HG03342 (cell line): ENCODE measurements around the gene CD300A.

Experiments
- ATAC-seq: cut with Tn5 transposase; IDR thresholded peaks from one replicate; pipeline ENCODE4 v1.9.1; 2021; ENCODE audit warnings: mild to moderate bottlenecking, moderate library complexity; ENCODE audit not compliant: unreplicated experiment

CD300A gene

DNA sequence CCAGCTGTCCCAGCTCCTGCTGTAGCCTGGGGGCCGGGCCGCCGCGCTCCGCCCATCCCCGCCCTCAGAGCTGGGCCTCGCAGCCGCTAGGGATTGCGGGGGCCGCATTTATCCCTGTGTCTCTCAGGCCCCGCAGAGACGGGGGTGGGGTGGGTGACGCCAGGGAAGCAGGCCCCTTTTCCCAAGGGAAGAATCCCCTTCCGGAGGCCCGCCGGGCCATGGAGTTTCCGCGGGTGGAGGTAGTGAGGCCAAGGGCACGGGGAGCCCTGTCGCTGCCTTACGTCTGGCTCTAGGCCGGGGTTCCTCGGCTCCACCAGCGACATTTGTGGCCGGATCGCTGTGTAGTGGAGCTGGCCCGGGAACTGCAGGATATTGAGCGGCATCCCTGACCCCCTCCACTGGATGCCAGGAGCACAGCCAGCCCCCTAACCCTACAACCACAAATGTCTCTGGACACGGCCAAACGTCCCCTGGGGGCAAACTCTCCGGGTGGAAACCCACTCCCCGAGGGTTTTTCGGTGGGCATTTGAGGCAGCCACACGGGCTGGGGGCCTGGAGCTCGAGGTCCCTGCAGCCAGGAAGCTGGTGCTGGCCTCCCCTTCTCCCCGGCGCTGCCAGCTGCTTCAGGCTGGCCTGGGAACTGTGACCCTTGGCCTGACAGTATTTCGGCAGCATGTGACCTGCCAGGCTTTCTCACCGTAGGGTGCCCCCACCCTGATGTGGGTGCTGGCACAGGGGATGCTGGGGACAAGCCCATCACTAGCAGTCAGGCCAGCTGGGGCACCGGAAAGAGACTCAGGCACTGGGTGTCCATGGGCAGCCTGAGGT lies 12.0 kb upstream of the CD300A start:
- ATAC-seq: peak; percentile 85

DNA sequence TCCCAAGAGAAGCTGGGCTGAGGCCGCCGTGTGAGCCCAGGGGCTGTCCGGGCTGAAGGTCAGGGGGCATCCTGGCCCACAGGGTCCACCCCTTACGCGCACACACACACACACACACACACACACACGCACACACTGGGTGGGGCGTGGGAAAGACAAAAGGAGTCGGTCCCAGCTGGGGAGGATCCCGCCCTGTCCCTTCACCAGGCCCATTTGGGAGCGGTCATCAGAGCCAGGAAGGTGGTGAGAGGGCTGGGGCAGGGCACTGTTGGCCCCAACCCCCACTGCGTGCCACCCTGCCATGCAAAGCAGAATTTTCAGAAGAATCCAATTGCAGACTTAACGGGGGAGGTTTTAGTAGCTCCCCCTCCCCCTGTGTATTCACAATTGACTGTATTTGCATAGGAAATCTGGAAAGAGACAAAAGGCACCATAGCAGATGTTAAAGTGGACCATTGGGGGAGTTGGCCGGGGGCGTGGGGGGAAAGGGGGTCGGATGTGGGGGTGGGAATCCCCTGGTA lies 11.3 kb upstream of the CD300A start:
- ATAC-seq: no peak

DNA sequence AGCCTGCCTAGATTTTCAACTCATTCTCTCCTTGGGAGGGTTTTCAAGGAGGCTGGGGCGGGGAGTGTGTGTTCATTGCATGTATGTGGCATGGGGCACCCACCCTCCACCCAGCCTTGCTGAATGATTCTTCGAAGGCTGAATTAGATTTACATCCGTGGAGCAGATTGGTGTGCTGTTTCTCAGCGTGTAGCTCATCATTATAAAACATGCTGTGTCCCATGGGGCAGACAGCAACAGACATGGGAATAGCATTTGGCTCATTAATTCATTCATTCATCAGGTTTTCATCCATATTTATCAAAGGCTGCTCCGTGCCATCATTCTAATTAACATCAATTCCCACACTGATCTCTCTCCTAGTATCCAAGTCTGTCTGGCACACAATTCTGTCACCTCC lies 10.6 kb upstream of the CD300A start:
- ATAC-seq: no peak

DNA sequence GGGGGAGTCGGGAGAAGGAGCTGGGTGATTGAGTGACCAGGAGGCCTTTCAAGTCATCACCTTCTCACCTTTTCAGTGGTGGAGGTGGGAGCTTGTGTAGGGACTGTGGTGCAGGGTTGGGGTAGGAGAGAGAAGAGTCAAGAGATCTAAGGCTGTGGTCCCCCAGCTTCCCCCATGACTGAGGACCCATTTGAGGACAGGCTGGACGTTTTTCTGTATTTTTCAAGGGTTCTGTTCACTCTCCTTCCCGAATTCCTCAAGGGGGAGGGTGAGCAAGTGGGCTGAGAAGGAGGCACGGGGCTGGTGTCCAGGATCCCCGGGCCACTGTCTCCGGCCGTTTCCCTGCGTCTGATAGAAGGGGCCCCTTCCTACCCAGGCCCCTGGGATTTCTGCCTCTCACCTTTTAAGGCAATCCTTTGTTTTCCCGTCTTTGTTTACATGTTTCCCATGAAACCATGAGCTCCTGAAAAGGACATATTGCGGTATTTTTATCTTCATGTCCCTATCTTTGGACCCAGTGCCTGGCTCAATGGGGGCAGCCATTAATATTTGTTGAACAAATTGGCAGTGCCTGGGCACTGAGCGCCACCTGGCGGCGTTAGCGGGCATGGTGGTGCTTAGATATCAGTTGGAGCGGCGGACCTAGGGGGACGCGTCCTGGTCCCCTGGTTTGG lies 9.2 kb upstream of the CD300A start:
- ATAC-seq: no peak

DNA sequence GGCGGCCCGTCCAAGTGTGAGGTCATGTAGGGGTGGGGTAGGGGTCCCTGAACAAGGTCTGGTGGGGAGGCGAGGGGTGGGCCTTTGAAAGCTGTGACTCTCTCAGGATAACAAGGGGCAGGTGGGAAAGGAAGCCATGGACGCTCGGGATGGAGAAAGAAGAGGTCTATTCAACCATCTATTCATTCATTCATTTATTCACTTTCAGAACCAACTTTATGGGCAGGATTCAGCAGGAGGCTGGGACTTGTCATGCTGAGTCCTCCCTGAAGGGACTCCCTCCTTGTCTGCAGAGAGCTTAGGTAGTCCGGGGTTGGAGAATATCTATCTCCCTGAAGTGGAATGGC lies 8.6 kb upstream of the CD300A start:
- ATAC-seq: no peak

DNA sequence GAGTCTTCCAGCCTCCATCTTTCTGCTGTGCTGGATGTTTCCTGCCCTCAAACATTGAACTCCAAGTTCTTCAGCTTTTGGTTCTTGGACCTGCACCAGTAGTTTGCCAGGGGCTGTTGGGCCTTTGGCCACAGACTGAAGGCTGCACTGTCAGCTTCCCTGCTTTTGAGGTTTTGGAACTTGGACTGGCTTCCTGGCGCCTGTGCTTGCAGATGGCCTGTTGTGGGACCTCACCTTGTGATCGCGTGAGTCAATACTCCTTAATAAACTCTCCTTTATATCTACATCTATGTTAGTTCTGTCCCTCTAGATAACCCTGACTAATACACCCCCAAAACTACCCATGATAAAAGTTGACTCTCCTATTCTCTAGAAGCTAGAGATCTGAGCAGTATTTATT lies 7.6 kb upstream of the CD300A start:
- ATAC-seq: no peak

DNA sequence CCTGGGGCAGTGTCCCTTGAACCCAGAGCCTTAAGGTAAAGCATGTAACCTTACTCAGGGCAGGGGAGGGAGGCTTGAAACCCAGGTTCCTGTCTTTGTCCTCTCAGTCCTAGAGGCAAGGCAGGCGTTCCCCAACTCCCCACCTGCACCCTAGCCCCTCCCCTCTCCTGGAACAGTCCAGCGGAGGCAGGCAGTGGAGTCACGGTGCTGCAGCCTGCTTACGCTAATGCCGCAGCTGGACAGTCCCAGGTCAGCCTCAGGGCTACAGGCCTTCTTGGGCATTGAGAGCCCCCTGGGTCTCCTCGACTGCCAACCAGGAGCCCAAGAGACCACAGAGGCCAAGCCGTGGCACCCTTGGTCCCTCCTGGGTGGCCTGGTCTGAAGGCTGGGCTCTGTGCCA lies 6.8 kb upstream of the CD300A start:
- no peak for ATAC-seq

DNA sequence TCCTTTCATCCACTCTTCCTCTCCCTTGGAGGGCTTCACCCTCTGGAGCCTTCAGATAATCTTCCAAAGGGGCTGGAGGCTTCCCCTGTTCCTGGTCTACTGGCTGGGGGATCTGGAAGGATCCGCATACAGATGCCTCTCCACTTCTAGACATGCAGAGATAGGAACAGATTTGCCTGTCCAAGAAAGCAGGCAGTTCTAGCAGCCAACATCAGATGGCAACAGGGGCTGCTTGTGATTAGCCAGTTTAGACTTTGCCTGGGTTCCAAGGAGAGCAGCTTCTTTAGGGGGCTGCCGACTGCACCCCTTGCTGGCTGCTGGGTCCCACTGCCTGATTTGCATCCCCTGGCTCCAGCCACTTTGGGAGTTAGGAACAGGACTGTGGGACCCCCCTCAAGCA lies 6.2 kb upstream of the CD300A start:
- no peak for ATAC-seq

DNA sequence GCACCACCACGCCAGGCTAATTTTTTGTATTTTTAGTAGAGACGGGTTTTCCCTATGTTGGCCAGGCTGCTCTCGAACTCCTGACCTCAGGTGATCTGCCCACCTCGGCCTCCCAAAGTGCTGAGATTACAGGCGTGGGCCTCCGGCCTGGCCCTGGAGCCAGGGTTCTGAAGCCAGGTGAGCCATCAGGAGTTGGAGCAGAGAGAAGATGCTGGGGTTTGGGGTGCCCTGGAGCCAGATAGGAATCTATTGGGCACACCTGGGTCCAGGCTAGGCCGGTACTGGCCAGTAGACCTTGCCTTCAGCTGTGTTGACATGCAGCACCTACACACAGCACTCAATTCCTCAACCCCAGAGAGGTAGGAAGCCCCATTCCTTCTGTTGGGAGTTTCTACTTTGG lies 5.4 kb upstream of the CD300A start:
- ATAC-seq: no peak

DNA sequence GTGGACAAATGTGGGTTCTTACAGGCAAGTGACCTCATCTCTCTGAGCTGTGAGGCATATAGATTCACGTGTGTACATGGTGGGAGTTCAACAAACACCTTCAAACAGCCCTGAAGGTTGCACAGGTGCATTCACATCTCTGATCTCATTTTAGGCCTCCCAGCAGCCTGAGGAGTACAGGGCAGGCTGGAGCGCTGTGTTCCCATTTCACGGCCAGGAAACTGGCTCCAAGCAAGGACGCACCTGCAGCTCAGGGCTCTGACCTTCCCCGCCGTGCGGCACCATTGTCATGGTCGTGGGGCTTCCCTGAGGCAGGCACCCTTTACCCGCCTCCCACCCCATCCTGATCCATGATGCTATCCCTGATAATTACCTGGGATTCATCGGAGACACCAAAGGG lies 4.8 kb upstream of the CD300A start:
- ATAC-seq: no peak

DNA sequence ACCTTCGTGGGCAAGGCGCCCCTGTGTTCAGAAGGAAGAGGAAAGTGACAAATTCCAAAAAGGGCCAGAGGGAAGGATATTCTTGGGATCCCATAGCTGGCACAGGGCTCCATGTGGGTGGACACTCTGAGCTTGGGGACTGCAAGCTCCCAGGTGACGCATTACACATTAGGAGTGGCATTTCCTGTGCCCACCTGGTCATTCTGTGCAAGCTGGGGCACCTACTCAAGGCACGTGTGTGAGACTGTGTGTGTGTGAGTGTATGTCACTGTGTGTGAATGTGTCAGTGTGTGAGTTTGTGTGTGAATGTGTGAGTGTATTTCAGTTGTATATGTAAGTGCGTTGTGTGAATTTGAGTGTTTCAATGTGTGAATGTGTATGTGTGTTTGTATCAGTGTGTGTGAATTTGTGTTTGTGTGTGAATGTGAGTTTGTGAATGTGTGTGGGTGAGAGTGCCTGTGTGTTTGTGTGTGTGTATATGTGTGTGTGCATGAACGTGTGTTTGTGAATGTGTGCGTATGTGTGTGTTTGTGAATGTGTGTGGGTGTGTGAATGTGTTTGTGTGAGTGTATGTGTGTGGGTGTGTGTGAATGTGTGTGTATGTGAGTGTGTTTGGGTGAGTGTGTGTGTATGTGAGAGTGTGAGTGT lies 1.6 kb upstream of the CD300A start:
- ATAC-seq: no peak

DNA sequence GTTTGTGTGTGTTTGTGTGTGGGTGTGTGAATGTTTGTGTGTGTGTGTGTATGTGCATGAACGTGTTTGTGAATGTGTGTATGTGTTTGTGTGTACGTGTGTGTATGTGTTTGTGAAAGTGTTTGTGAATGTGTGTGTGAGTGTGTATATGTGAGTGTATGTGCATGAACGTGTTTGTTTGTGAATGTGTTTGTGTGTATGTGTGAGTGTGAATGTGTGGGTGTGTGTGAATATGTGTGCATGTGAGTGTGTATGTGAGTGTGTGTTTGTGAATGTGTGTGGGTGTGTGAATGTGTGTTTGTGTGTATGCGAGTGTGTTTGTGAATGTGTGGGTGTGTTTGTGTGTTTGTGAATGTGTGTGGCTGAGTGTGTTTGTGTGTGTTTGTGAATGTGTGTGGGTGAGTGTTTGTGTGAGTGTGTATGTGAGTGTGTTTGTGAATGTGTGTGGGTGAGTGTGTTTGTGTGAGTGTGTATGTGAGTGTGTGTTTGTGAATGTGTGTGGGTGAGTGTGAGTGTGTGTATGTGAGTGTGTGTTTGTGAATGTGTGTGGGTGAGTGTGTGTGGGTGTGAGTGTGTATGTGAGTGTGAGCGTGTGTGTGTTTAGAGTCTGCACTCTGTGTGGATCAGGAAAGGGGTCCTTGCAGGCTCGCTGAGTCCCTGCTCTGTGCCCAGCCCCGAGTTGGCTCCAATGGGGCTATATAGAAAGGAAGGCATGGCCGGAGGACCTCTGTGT lies 890 bp upstream of the CD300A start:
- no peak for ATAC-seq

DNA sequence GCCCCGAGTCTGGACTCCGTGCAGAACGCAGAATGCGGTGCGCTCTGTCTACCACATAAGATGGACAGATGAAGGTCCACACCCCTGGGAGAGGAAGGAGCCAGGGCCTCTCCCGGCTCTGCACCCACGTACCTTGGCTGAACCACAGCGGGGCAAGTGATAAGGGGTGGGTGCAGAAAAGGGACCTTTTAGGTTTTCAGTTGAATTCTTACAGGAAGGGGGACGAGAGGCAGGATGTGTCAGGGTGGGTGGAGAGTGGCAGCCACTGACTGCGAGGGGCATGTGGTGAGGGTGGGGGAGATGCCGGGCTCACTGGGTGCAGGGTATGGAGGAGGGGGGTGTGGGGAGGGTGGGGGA lies 372 bp downstream of the CD300A start:
- no peak for ATAC-seq

DNA sequence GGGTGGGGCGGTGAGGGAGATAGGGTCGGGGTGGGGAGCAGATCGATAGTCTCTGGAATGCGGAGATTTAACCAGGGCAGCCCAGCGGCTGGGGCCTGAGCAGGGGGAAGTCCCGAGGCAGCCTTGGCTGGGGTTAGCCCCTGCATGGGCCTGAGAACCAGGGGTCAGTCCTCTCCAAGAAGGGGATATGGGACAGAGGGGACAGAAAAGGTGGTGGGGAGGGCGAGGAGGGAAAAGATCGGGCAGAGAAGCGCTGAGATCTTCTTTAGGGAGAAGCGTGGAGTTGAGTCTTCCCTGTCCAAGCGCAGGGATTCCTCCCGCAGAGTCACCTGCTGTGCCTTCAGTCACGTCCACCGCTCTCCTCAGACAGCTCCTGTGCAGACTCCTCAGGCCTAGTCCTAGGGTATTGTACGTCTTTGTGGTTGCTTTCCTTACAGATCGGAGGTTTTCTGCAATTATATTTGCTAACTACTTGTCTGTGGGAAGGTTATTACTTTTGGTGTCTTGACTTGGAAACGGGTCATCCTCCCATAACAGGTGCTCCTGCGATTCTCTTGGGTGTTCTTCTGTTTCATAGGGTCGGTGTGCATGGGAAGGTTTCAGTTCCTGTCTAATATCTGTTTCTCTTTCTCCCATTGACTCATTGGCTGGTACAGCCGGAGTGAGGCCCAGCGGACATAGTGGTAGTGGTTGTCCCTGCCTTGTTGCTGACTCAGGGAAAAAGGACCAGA lies 952 bp downstream of the CD300A start:
- peak; percentile 83 for ATAC-seq

DNA sequence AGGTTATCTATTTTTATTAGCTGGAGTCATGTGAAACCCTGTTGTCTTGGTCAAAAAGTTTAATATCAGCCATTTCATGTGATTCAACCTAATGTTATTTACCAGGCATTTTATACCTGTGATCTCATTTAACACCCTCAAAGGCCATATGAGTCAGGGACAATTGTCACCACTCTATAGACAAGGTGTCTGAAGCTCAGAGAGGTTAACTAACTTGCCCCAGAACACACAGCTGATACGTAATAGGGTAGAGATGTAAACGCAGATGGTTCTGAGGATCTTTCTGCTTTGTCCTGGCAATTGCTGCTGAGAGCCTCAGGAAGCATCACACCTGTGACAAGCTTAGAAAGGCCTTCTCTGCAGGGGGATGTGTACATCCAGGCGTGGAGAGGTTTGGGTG lies 4.9 kb downstream of the CD300A start:
- no peak for ATAC-seq

DNA sequence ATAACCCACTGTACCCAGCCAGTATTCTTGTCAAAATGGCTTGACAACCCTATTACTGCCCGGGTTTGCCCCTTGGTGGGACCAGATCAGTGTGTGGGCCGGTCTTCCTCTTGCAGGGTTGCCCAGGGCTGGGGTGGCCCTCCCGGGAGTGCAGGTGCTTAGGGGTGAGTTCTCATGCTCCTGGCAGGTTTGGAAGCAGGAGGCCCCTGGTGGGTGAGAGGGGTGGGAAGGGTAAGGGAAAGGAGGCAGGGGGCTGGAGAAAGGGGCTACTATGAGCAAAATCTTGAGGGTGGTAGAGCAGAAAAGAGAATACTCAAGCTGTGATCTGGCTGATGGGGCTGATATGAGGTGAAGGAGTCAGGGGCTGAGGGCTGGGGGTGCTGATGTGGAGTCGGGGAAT lies 6.5 kb downstream of the CD300A start:
- ATAC-seq: no peak

DNA sequence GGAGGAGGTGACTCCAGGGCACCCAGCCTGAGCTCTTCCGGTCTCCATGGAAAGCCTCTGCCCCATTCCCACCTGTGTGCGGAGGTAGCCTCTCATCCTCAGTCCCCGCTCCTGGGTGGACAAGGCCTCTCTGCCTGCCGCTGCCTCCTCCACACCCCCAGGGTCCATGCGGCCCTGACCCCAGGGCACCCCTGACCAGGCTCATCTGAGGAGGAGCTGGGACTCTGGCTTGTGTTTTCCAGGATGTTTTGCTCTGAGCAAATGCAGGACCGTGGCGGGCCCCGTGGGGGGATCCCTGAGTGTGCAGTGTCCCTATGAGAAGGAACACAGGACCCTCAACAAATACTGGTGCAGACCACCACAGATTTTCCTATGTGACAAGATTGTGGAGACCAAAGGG lies 6.9 kb downstream of the CD300A start:
- no peak for ATAC-seq

DNA sequence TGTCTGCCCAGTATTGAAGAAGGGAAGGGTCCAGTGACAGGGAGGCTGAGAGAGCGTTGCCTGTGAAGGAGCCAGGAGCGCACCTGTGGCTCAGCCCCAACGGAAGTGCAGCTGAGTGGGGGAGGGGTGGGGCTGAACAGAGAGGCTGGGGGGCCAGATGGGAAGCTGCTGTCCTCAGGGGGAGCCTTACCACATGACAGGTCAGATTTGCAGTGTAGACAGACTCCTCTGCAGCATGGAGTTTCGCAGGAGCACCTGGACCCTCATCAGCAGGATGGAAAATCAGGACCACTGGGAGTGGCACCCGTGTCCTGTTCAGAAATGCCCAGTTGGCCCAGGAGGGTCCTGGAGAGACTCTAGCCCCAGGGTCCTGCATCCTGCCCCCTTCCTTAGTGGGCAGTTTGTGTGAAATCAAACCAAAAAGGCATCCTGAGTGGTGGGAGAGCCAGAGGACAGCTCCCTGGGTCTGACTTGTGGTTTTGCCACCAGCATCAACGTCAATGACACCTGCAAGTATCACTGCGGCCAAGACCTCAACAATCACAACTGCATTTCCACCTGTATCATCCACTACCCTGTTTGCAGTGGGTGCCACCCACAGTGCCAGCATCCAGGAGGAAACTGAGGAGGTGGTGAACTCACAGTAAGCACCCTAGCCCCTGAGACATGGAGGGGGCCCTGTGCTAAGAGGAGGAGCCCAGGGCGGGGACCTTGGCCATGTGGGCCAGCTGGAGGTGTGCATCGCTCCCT lies 7.8 kb downstream of the CD300A start:
- no peak for ATAC-seq

DNA sequence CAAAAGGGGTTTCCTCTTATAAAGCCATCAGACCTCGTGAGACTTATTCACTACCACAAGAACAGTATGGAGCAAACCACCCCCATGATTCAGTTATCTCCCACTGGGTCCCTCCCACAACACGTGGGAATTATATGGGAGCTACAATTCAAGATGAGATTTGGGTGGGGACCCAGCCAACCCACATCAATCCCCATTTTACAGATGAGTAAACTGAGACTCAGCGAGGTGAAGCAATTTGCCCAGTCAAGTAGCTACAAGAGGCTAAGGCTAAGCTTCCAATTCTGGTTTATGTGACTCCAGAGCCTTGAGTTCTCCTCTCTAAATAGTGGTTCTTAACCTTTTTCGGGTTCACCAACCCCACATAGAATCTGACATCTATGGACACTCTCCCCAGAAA lies 8.8 kb downstream of the CD300A start:
- ATAC-seq: no peak

DNA sequence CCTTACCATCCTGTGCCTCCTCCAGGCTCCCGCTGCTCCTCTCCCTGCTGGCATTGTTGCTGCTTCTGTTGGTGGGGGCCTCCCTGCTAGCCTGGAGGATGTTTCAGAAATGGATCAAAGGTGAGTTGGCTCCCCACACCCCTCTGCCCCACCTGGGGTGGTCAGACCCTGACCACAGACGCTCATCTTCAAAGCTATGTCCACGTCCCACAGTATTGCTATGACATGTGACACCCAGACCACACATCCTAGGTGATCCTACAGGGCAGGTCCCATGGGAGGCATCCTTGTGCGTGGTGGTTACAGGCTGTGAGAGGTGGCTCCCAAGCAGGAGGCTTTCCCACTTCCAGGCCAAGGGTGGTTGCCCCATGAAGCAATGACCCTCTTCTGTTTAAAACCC lies 11.0 kb downstream of the CD300A start:
- no peak for ATAC-seq
